NT2/D1 (cell line): Measurements from ENCODE around the gene SYNGR4.

Experiments
- DNase-seq: peaks from one replicate; pipeline ENCODE4 v3.0.0-alpha.2; 2011; ENCODE audit warnings: low read depth, low spot score
- H3K27me3 ChIP-seq: 2 replicates; pipeline ENCODE4 v1.6.0; 2011; ENCODE audit warnings: mild to moderate bottlenecking; ENCODE audit not compliant: insufficient read length, insufficient read depth
- H3K36me3 ChIP-seq: 2 replicates; pipeline ENCODE4 v1.6.1; 2011; ENCODE audit warnings: mild to moderate bottlenecking, low read length, mixed read lengths; ENCODE audit not compliant: insufficient read depth, insufficient read length
- H3K4me1 ChIP-seq: 2 replicates; pipeline ENCODE4 v1.5.1; 2011; ENCODE audit not compliant: insufficient read depth, insufficient read length
- H3K4me3 ChIP-seq: 2 replicates; pipeline ENCODE4 v1.5.1; 2011; ENCODE audit warnings: low read depth; ENCODE audit not compliant: insufficient read length
- H3K9ac ChIP-seq: 2 replicates; pipeline ENCODE4 v1.6.0; 2011; ENCODE audit warnings: low read depth; ENCODE audit not compliant: insufficient read length
- H3K9me3 ChIP-seq: 2 replicates; pipeline ENCODE4 v1.5.1; 2011; ENCODE audit warnings: mild to moderate bottlenecking, low read length; ENCODE audit not compliant: insufficient read depth
- SUZ12 ChIP-seq: IDR thresholded peaks from 2 replicates; pipeline ENCODE4 v1.6.1; 2011; ENCODE audit not compliant: insufficient read length, insufficient read depth; ENCODE audit errors: extremely low read depth
- YY1 ChIP-seq: IDR thresholded peaks from 2 replicates; pipeline ENCODE4 v1.6.1; 2011; ENCODE audit not compliant: insufficient read length, insufficient read depth
- ZNF274 ChIP-seq: IDR thresholded peaks from 2 replicates; pipeline ENCODE4 v1.6.1; 2011; ENCODE audit warnings: mild to moderate bottlenecking, low read depth, low read length

Gene SYNGR4

GRCh38 chr19:48398375-48399235 is 34.4 kb downstream of the SYNGR4 start:
- H3K9ac ChIP-seq, result peak overlapping the region; percentile 86
- peaks cover 44% of the 10 kb centered on the region for H3K27me3 ChIP-seq
- DNase-seq, result peak; percentile 86
- peaks cover 19% of the 10 kb centered on the region for H3K4me1 ChIP-seq
- H3K9me3 ChIP-seq, result no peaks in the 10 kb centered on the region
- no peak for TF ChIP-seq SUZ12
- TF ChIP-seq YY1, result no peak
- no peak for TF ChIP-seq ZNF274
- peak overlapping the region; percentile 64 for H3K4me3 ChIP-seq
- no peaks in the 10 kb centered on the region for H3K36me3 ChIP-seq

GRCh38 chr19:48400018-48400742 is 36.0 kb downstream of the SYNGR4 start:
- no peaks in the 10 kb centered on the region for H3K9me3 ChIP-seq
- H3K4me1 ChIP-seq, result peaks cover 13% of the 10 kb centered on the region
- no peaks in the 10 kb centered on the region for H3K36me3 ChIP-seq
- DNase-seq, result no peak
- no peak overlapping the region for H3K4me3 ChIP-seq
- peaks cover 30% of the 10 kb centered on the region for H3K27me3 ChIP-seq
- H3K9ac ChIP-seq, result no peak overlapping the region
- TF ChIP-seq YY1, result no peak
- no peak for TF ChIP-seq SUZ12
- no peak for TF ChIP-seq ZNF274

GRCh38 chr19:48401287-48401686 is 37.1 kb downstream of the SYNGR4 start:
- peaks cover 18% of the 10 kb centered on the region for H3K27me3 ChIP-seq
- no peak overlapping the region for H3K4me3 ChIP-seq
- TF ChIP-seq YY1 (no peak), ZNF274 (no peak), SUZ12 (no peak)
- H3K36me3 ChIP-seq, result no peaks in the 10 kb centered on the region
- no peak overlapping the region for H3K9ac ChIP-seq
- no peaks in the 10 kb centered on the region for H3K9me3 ChIP-seq
- no peak for DNase-seq
- peaks cover 13% of the 10 kb centered on the region for H3K4me1 ChIP-seq

- Histone ChIP-seq H3K4me3 (no peak overlapping the region), H3K9me3 (no peaks in the 10 kb centered on the region), H3K36me3 (no peaks in the 10 kb centered on the region), H3K9ac (no peak overlapping the region), H3K4me1 (peaks cover 2% of the 10 kb centered on the region), H3K27me3 (no peaks in the 10 kb centered on the region)
- TF ChIP-seq YY1 (no peak), SUZ12 (no peak), ZNF274 (no peak)
- no peak for DNase-seq
These were observed 39.4 kb downstream of the SYNGR4 start for GRCh38 chr19:48403606-48404005.

GRCh38 chr19:48405010-48405659 is 41.0 kb downstream of the SYNGR4 start:
- H3K9me3 ChIP-seq, result no peaks in the 10 kb centered on the region
- no peak for TF ChIP-seq SUZ12
- no peak for TF ChIP-seq YY1
- no peak for TF ChIP-seq ZNF274
- H3K27me3 ChIP-seq, result no peaks in the 10 kb centered on the region
- no peaks in the 10 kb centered on the region for H3K36me3 ChIP-seq
- H3K4me1 ChIP-seq, result peaks cover 2% of the 10 kb centered on the region
- DNase-seq, result no peak
- H3K4me3 ChIP-seq, result no peak overlapping the region
- H3K9ac ChIP-seq, result no peak overlapping the region

GRCh38 chr19:48405850-48406249 is 41.7 kb downstream of the SYNGR4 start:
- no peak for DNase-seq
- no peaks in the 10 kb centered on the region for H3K27me3 ChIP-seq
- peaks cover 2% of the 10 kb centered on the region for H3K4me1 ChIP-seq
- H3K9ac ChIP-seq, result no peak overlapping the region
- TF ChIP-seq YY1, result no peak
- TF ChIP-seq SUZ12, result no peak
- no peak for TF ChIP-seq ZNF274
- no peaks in the 10 kb centered on the region for H3K36me3 ChIP-seq
- no peaks in the 10 kb centered on the region for H3K9me3 ChIP-seq
- no peak overlapping the region for H3K4me3 ChIP-seq
